Mesothelial cell of epicardium (in vitro differentiated cells): ENCODE measurements around the gene LRRC18. TPM values are rescaled to one million over a fixed set of nuclear protein-coding genes. Genes with fewer than 3 reads are reported as not detected.

Experiments
- DNase-seq, 2 experiments: peaks; one replicate each; pipeline ENCODE4 v3.0.0; 2021; ENCODE audit warnings: low spot score in 2 of 2; ENCODE audit not compliant: unreplicated experiment in 2 of 2
- H3K27ac Mint-ChIP-seq: 2 replicates; pipeline ENCODE4 v1.8.0; 2021; ENCODE audit warnings: mixed read lengths
- H3K27me3 Mint-ChIP-seq: 2 replicates; pipeline ENCODE4 v1.8.0; 2021; ENCODE audit warnings: low read depth, mixed read lengths
- H3K36me3 Mint-ChIP-seq: 2 replicates; pipeline ENCODE4 v1.8.0; 2021; ENCODE audit warnings: mixed read lengths
- H3K4me1 Mint-ChIP-seq: 2 replicates; pipeline ENCODE4 v1.8.0; 2021; ENCODE audit warnings: mixed read lengths
- H3K4me3 Mint-ChIP-seq: 2 replicates; pipeline ENCODE4 v1.8.0; 2021; ENCODE audit warnings: mild to moderate bottlenecking, moderate library complexity, mixed read lengths
- H3K9me3 Mint-ChIP-seq: 2 replicates; pipeline ENCODE4 v1.8.0; 2021; ENCODE audit warnings: mixed read lengths
- total RNA-seq: library from RNA; stranded (reverse); gene quantifications from 3 replicates; pipeline ENCODE4 v1.2.1, GENCODE V29; 2021
- TF ChIP-seq, protein P1 (sequence below): fragments of 200-600 bp; sonication (generic); IDR thresholded peaks from one replicate; pipeline ENCODE4 v1.5.0; 2021; ENCODE audit warnings: antibody characterized with exemption; ENCODE audit not compliant: unreplicated experiment

Gene LRRC18
- total RNA-seq, 1 donor from 2014 or later: not detected

DNA sequence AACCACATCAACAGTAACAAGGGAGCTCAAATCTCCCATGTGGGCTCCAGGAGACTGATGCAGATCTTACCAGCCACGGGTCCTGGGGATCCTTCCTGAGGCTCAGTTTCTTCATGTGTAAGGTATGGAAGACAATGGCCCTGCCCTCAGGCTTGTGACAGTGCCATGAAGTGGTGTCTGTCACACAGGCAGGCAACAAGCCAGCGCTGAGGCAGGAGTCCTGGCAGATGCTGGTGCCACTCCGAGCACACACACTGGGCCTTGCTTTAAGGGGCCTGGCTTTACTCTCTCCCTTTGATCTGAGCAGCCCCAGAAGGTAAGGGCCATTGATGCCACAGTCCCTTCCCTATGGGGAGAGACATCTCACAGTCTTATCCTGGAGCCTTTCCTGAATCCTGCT lies 28.4 kb upstream of the LRRC18 start:
- Mint-ChIP-seq H3K4me3 (no peak overlapping the region), H3K9me3 (peaks cover 6% of the 10 kb centered on the region), H3K36me3 (no peaks in the 10 kb centered on the region), H3K27ac (no peak overlapping the region), H3K27me3 (peaks cover 55% of the 10 kb centered on the region), H3K4me1 (no peaks in the 10 kb centered on the region)
- no peak for DNase-seq
- TF ChIP-seq, protein P1, sequence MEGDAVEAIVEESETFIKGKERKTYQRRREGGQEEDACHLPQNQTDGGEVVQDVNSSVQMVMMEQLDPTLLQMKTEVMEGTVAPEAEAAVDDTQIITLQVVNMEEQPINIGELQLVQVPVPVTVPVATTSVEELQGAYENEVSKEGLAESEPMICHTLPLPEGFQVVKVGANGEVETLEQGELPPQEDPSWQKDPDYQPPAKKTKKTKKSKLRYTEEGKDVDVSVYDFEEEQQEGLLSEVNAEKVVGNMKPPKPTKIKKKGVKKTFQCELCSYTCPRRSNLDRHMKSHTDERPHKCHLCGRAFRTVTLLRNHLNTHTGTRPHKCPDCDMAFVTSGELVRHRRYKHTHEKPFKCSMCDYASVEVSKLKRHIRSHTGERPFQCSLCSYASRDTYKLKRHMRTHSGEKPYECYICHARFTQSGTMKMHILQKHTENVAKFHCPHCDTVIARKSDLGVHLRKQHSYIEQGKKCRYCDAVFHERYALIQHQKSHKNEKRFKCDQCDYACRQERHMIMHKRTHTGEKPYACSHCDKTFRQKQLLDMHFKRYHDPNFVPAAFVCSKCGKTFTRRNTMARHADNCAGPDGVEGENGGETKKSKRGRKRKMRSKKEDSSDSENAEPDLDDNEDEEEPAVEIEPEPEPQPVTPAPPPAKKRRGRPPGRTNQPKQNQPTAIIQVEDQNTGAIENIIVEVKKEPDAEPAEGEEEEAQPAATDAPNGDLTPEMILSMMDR: no peak

DNA sequence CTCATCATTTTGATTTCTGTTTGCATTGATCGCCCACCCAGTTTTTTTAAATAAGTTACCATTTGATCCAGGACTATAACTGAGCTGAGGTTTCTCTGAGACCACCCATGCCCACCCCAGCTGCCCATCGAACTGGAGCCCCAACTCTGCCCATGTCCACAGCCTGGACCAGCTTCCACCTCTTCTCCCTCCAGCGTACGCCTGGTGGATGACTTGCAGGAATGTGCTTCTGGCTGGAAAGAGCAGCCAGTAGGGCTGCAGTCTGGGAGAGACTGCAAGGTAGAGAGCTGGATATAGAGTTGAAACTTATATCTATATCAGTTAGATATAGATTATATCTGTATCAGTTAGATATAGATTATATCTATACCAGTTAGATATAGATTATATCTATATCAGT lies 25.8 kb upstream of the LRRC18 start:
- Mint-ChIP-seq H3K27me3 (peaks cover 56% of the 10 kb centered on the region), H3K4me1 (no peaks in the 10 kb centered on the region)

DNA sequence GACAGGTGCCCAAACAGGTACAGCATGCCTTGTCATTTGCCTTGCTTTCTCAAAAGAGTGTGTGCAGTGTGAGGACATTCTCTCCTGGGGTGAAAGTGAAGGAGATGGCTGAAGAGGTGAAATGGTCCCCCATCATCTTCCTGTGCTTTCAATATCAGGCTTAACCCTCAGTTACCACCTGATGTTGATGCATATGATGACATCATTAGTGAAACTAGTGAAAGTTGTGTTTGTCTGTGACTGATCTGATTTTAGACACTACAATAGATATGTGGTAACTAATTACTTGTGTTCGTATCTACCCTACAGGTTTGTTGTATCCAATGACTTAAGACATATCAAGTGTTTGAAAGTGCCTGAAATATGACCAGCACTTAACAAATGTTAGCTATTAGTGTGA lies 24.4 kb upstream of the LRRC18 start:
- no peak overlapping the region for H3K4me3 Mint-ChIP-seq
- no peaks in the 10 kb centered on the region for H3K36me3 Mint-ChIP-seq
- no peak overlapping the region for H3K27ac Mint-ChIP-seq
- peaks cover 53% of the 10 kb centered on the region for H3K27me3 Mint-ChIP-seq
- TF ChIP-seq, protein P1: no peak
- H3K4me1 Mint-ChIP-seq: no peaks in the 10 kb centered on the region
- H3K9me3 Mint-ChIP-seq: no peaks in the 10 kb centered on the region
- DNase-seq: no peak

More for the DNA sequence above, 25.8 kb upstream of the LRRC18 start:
- TF ChIP-seq, protein P1: no peak
- no peaks in the 10 kb centered on the region for H3K36me3 Mint-ChIP-seq
- no peak overlapping the region for H3K27ac Mint-ChIP-seq
- no peak for DNase-seq
- H3K9me3 Mint-ChIP-seq: no peaks in the 10 kb centered on the region
- H3K4me3 Mint-ChIP-seq: no peak overlapping the region

DNA sequence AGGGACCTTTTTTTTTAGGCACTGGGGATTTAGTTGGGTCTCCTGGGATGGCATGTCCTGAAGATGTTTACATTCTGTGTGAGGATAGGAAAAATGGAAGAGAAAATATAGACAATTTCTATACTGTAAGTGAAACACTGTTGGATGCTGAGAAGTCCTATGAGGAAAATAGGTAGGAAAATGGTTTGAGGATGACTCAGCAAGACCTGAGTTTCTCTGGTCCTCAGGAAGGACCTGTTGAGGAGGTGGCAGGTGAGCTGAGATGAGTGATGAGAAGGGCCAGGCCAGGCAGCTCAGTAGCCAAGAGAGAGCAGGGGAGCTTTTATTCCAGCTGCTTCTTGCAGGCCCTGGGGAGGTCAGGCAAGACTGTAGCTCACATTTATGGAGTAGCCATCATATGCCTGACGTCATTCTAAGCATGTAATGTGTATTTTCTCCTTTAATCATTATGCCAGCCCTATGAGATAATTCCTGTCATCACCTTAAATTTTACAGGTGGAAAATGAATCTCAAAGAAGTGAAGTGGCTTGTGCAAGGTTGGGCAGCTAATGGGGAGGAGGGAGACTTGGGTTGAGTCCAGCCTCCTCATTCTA lies 19.1 kb upstream of the LRRC18 start:
- Mint-ChIP-seq H3K9me3 (no peaks in the 10 kb centered on the region), H3K27ac (no peak overlapping the region), H3K4me3 (no peak overlapping the region), H3K4me1 (no peaks in the 10 kb centered on the region), H3K27me3 (peaks cover 27% of the 10 kb centered on the region), H3K36me3 (no peaks in the 10 kb centered on the region)
- TF ChIP-seq, protein P1: no peak
- no peak for DNase-seq

DNA sequence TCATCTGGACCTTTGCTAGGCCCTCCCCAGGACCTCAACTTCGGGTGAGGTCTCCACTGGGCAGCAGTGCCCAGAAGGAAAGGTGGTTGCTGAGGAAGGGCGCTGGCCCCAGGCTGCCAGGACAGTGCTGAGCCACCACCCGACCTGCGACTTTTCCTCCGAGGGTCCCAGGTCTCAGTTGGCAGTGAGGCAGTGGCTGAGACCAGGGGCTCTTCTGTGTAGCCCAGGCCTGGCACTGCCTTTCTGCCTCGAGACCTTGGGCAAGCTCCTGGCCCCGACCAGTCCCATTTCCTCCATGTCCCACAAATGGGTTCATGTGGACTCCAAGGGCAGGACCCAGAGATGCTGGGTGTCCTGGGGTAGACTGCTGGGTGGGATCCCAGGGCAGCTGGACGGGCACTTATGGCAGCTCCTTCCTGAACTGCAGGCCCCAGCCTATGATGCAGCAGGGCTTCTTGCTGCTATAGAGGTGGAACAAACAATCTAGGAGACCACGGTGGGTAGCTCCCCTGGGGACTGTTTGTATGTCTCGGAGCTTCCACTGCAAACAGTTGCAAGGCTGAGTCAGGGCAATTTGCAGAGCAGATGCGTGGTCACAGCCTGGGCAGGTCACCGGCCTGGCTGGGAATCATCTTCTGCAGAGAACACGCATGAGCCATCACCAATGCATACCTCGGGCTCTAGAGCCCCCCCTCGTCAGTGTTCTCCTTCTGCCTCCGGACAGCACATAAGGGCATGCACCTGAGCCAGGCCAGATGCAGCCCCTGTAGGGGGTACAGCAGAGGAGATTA lies 17.9 kb upstream of the LRRC18 start:
- no peak overlapping the region for H3K27ac Mint-ChIP-seq

More for the DNA sequence above, 17.9 kb upstream of the LRRC18 start:
- no peak overlapping the region for H3K4me3 Mint-ChIP-seq
- peaks cover 18% of the 10 kb centered on the region for H3K27me3 Mint-ChIP-seq
- no peaks in the 10 kb centered on the region for H3K36me3 Mint-ChIP-seq
- no peak for DNase-seq
- H3K9me3 Mint-ChIP-seq: no peaks in the 10 kb centered on the region
- no peaks in the 10 kb centered on the region for H3K4me1 Mint-ChIP-seq
- TF ChIP-seq, protein P1: no peak
